G401.6 (cell line): ENCODE data around the gene SNX15.
"Not testable (repeated sequence)": the region's sequence is repeated elsewhere in the genome, so short reads cannot be mapped to it uniquely, and the experiment has no call there.

Source experiments
- FAIRE-seq: peaks from 2 replicates; lab custom pipeline; 2012; peaks lifted over from hg19 to GRCh38; lab: Jason Lieb, UNC

Gene SNX15

GRCh38 chr11:65016705-65017104 is 10.5 kb upstream of the SNX15 start:
- no peak for FAIRE-seq

GRCh38 chr11:65017937-65018336 is 9.3 kb upstream of the SNX15 start:
- FAIRE-seq: no peak

GRCh38 chr11:65019824-65020223 is 7.4 kb upstream of the SNX15 start:
- FAIRE-seq: no peak

GRCh38 chr11:65021003-65021402 is 6.2 kb upstream of the SNX15 start:
- FAIRE-seq: no peak

- no peak for FAIRE-seq
Measured at GRCh38 chr11:65021509-65021908, 5.7 kb upstream of the SNX15 start.

GRCh38 chr11:65023502-65023901 is 3.7 kb upstream of the SNX15 start:
- FAIRE-seq: not testable (repeated sequence)

GRCh38 chr11:65026810-65027209 is 429 bp upstream of the SNX15 start:
- FAIRE-seq: no peak

- no peak for FAIRE-seq
Measured at GRCh38 chr11:65032216-65032615, 5.0 kb downstream of the SNX15 start.

GRCh38 chr11:65034423-65034822 is 7.2 kb downstream of the SNX15 start:
- FAIRE-seq: no peak

- no peak for FAIRE-seq
Measured at GRCh38 chr11:65035579-65035978, 8.3 kb downstream of the SNX15 start.

- no peak for FAIRE-seq
Measured at GRCh38 chr11:65036931-65037330, 9.7 kb downstream of the SNX15 start.

GRCh38 chr11:65040520-65040846 is 13.2 kb downstream of the SNX15 start:
- no peak for FAIRE-seq

GRCh38 chr11:65040847-65041622 is 13.8 kb downstream of the SNX15 start, which contains the start of gene SAC3D1:
Gene SAC3D1, plus strand, starts transcription at chr11:65041210. Its CDS starts 83 bp downstream, at chr11:65041293.
- peak; percentile 98 for FAIRE-seq

GRCh38 chr11:65042891-65043290 is 15.7 kb downstream of the SNX15 start:
- no peak for FAIRE-seq

- FAIRE-seq: no peak
Measured at GRCh38 chr11:65043881-65044501, 16.8 kb downstream of the SNX15 start.

GRCh38 chr11:65045061-65045460 is 17.8 kb downstream of the SNX15 start:
- no peak for FAIRE-seq

- FAIRE-seq: no peak
Measured at GRCh38 chr11:65045728-65046127, 18.5 kb downstream of the SNX15 start.

GRCh38 chr11:65047581-65048422 is 20.6 kb downstream of the SNX15 start:
- no peak for FAIRE-seq

- FAIRE-seq: no peak
Measured at GRCh38 chr11:65051398-65051858, 24.2 kb downstream of the SNX15 start.

- no peak for FAIRE-seq
Measured at GRCh38 chr11:65053827-65054508, 26.7 kb downstream of the SNX15 start.

- FAIRE-seq: no peak
Measured at GRCh38 chr11:65055538-65055937, 28.3 kb downstream of the SNX15 start.

- no peak for FAIRE-seq
Measured at GRCh38 chr11:65056999-65057398, 29.8 kb downstream of the SNX15 start.
